GM15510 (cell line): ENCODE data around the gene NHSL2.

ENCODE experiments used
- POLR2A ChIP-seq: IDR thresholded peaks from 3 replicates; pipeline ENCODE4 v1.6.1; 2011; ENCODE audit warnings: borderline replicate concordance; ENCODE audit not compliant: insufficient read length; ENCODE audit errors: extremely low read depth

NHSL2 gene

GRCh38 chrX:71910643-71910985, at the start of gene NHSL2:
TSS of gene NHSL2 (plus strand) at chrX:71910845.
- no peak for TF ChIP-seq POLR2A

- TF ChIP-seq POLR2A: no peak
Measured at GRCh38 chrX:71867680-71868079, 43.0 kb upstream of the NHSL2 start.

- TF ChIP-seq POLR2A: no peak
Measured at GRCh38 chrX:71870208-71871098, 40.2 kb upstream of the NHSL2 start.

- TF ChIP-seq POLR2A: no peak
Measured at GRCh38 chrX:71871367-71871766, 39.3 kb upstream of the NHSL2 start.

GRCh38 chrX:71872542-71873458, 37.8 kb upstream of the NHSL2 start:
- no peak for TF ChIP-seq POLR2A

GRCh38 chrX:71873459-71873833, 37.2 kb upstream of the NHSL2 start:
- TF ChIP-seq POLR2A: no peak

GRCh38 chrX:71885099-71885498, 25.5 kb upstream of the NHSL2 start:
- no peak for TF ChIP-seq POLR2A

- TF ChIP-seq POLR2A: no peak
Measured at GRCh38 chrX:71895607-71896006, 15.0 kb upstream of the NHSL2 start.

- no peak for TF ChIP-seq POLR2A
Measured at GRCh38 chrX:71906144-71906543, 4.5 kb upstream of the NHSL2 start.

GRCh38 chrX:71908387-71908786, 2.3 kb upstream of the NHSL2 start:
- TF ChIP-seq POLR2A: no peak

GRCh38 chrX:71909956-71910355, 689 bp upstream of the NHSL2 start:
- no peak for TF ChIP-seq POLR2A

- no peak for TF ChIP-seq POLR2A
Measured at GRCh38 chrX:71910986-71911730, 513 bp downstream of the NHSL2 start.

GRCh38 chrX:71911731-71912050, 1.0 kb downstream of the NHSL2 start:
- no peak for TF ChIP-seq POLR2A

GRCh38 chrX:71912156-71912555, 1.5 kb downstream of the NHSL2 start:
- no peak for TF ChIP-seq POLR2A

GRCh38 chrX:71913156-71913950, 2.7 kb downstream of the NHSL2 start:
- TF ChIP-seq POLR2A: no peak

- TF ChIP-seq POLR2A: no peak
Measured at GRCh38 chrX:71917621-71918343, 7.1 kb downstream of the NHSL2 start.
